Measurements from ENCODE around the gene NYAP2.

Gene NYAP2

GRCh38 chr2:225497166-225497565 lies 97.7 kb downstream of the NYAP2 start:
- no peak overlapping the region for H3K9ac ChIP-seq
- H3K36me3 ChIP-seq = no peaks in the 10 kb centered on the region
- H4K20me1 ChIP-seq = no peaks in the 10 kb centered on the region
- H3K4me1 ChIP-seq = no peaks in the 10 kb centered on the region
- H3K4me3 ChIP-seq = no peak overlapping the region
- no peak overlapping the region for H3K4me2 ChIP-seq
- H3K9me3 ChIP-seq = no peaks in the 10 kb centered on the region
- no peak for TF ChIP-seq Cebpa-rat (IDR thresholded peaks at IDR 0.05)
- H3K27me3 ChIP-seq = no peaks in the 10 kb centered on the region
- H3K27ac ChIP-seq = no peak overlapping the region

DNA sequence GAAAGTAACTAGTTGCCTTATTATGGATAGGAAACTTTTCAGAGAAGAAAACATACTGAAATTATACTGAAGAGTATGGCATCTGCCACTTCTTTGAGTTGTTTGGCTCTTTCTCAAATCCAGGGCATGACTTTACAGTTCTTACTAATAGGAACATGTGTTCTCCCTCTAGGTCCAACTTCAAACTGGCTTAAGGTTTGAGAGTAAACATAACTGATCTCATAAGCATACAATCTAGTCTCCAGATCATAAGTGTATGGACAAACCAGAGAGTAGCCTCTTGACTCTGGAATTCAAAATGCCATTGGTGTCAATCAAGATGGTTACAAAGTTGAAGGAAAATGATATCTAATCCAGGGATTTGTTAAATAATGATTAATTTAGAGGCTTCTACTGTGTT lies 101.5 kb downstream of the NYAP2 start:
- Histone ChIP-seq H3K36me3 (no peaks in the 10 kb centered on the region), H3K9me3 (no peaks in the 10 kb centered on the region), H3K4me1 (no peaks in the 10 kb centered on the region), H3K27ac (no peak overlapping the region), H3K4me2 (no peak overlapping the region), H3K4me3 (no peak overlapping the region), H3K27me3 (no peaks in the 10 kb centered on the region), H4K20me1 (no peaks in the 10 kb centered on the region), H3K9ac (no peak overlapping the region)
- no peak for TF ChIP-seq Cebpa-rat (IDR thresholded peaks at IDR 0.05)

DNA sequence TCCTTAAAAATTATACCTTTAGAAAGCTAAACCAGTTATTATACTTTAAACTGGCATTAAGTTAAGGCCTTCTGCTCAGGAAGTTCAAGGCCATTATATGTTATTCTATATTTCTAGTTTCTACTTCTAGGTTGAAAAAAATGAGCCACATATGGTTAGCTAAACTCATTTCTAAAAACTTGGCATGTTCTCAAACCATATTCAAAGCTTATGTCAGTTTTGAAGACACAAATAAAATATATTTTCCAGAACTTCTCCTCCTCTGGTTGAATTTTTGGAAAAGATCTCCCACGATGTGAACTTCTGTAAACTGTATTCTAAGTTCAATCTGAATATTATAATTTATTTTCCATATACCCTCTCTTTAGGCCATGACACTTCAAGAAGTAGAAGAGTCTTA lies 103.5 kb downstream of the NYAP2 start:
- Histone ChIP-seq H3K9me3 (no peaks in the 10 kb centered on the region), H3K9ac (no peak overlapping the region), H3K27me3 (no peaks in the 10 kb centered on the region), H3K4me1 (no peaks in the 10 kb centered on the region), H3K4me3 (no peak overlapping the region), H4K20me1 (no peaks in the 10 kb centered on the region), H3K36me3 (no peaks in the 10 kb centered on the region), H3K4me2 (no peak overlapping the region), H3K27ac (no peak overlapping the region)
- no peak for TF ChIP-seq Cebpa-rat (IDR thresholded peaks at IDR 0.05)

GRCh38 chr2:225510796-225511195 lies 111.3 kb downstream of the NYAP2 start:
- Histone ChIP-seq H4K20me1 (no peaks in the 10 kb centered on the region), H3K27ac (no peak overlapping the region), H3K9ac (no peak overlapping the region), H3K36me3 (no peaks in the 10 kb centered on the region), H3K4me1 (no peaks in the 10 kb centered on the region), H3K4me3 (no peak overlapping the region), H3K4me2 (no peak overlapping the region), H3K9me3 (no peaks in the 10 kb centered on the region), H3K27me3 (no peaks in the 10 kb centered on the region)
- no peak for TF ChIP-seq Cebpa-rat (IDR thresholded peaks at IDR 0.05)

DNA sequence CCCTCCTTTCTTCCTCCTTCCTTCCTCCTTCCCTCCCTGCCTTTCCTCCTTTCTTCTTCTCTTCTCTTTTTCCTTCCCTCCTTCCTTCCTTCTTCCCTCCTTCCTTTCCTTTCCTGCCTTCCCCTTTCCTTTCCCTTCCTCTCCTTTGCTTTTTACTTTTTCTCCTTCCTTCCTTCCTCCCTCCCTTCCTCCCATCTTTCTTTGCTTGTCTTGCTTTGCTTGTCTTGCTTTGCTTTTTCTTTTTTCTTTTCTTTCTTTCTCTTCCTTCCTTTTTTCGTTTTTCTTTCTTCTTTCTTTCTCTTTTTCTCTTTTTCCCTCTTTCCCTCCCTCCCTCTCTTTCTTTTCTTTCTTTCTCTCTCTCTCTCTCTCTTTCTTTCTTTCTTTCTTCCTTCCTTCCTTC lies 113.0 kb downstream of the NYAP2 start:
- Histone ChIP-seq H3K4me1 (no peaks in the 10 kb centered on the region), H3K4me2 (no peak overlapping the region), H3K27me3 (no peaks in the 10 kb centered on the region), H3K9me3 (no peaks in the 10 kb centered on the region), H3K27ac (no peak overlapping the region), H3K4me3 (no peak overlapping the region), H4K20me1 (no peaks in the 10 kb centered on the region), H3K9ac (no peak overlapping the region), H3K36me3 (no peaks in the 10 kb centered on the region)
- no peak for TF ChIP-seq Cebpa-rat (IDR thresholded peaks at IDR 0.05)

DNA sequence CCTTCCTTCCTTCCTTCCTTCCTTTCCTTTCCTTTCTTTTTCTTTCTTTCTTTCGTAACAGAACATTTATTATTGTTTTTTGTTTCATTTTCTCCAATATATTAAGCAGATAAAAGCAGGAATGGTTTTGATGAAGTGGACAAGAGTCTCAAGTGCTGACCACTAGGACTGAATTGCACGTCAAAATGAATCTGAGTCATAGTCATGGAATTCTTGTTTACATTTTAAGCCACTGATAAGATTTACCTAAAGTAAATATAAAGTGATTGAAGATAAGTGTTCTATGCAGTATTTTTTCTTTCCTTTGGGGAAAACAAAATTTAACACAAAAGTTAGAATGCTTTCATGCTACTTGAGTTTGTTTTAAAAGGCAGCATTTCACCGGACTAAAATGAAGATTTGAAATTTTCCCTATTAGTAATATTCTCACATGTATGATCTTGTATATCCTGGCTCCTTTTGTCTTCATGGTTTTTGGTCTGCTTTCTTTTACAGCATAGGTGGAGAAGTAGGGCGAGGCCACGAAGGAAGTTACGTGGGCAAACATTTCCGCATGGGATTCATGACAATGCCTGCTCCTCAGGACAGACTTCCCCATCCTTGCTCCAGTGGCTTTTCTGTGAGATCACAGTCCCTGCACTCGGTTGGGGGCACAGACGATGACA lies 113.5 kb downstream of the NYAP2 start:
- Histone ChIP-seq H3K27me3 (no peaks in the 10 kb centered on the region), H3K4me3 (no peak overlapping the region), H3K9ac (no peak overlapping the region), H3K4me2 (no peak overlapping the region), H3K36me3 (no peaks in the 10 kb centered on the region), H3K27ac (no peak overlapping the region), H3K4me1 (no peaks in the 10 kb centered on the region), H4K20me1 (no peaks in the 10 kb centered on the region), H3K9me3 (no peaks in the 10 kb centered on the region)
- no peak for TF ChIP-seq Cebpa-rat (IDR thresholded peaks at IDR 0.05)

DNA sequence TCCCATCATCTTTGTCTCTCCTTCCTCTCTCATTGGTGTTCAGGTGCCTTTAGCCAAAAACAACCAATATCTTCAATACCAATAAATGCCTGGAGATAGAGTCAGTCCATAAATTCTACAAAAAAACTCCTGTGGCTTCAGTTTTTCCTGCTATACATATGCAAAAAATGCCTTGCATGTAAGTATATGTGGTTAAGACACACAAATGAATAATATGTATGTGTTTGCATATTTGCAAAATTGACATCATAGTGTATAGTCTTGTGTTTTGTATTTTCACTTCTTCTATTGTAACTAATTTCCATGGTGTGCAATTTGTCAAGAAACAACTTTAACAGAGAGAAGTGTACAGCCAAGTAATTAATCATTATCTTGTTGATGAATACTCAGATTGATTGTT lies 115.5 kb downstream of the NYAP2 start:
- no peak for TF ChIP-seq Cebpa-rat (IDR thresholded peaks at IDR 0.05)
- no peak overlapping the region for H3K4me3 ChIP-seq
- no peaks in the 10 kb centered on the region for H3K4me1 ChIP-seq
- no peak overlapping the region for H3K4me2 ChIP-seq
- no peaks in the 10 kb centered on the region for H3K36me3 ChIP-seq
- no peaks in the 10 kb centered on the region for H4K20me1 ChIP-seq
- no peaks in the 10 kb centered on the region for H3K9me3 ChIP-seq
- no peak overlapping the region for H3K9ac ChIP-seq
- no peaks in the 10 kb centered on the region for H3K27me3 ChIP-seq
- H3K27ac ChIP-seq = no peak overlapping the region

- Histone ChIP-seq H3K27ac (no peak overlapping the region), H3K4me1 (no peaks in the 10 kb centered on the region), H3K9me3 (no peaks in the 10 kb centered on the region), H3K4me2 (no peak overlapping the region), H3K27me3 (no peaks in the 10 kb centered on the region), H3K9ac (no peak overlapping the region), H3K4me3 (no peak overlapping the region), H3K36me3 (no peaks in the 10 kb centered on the region), H4K20me1 (no peaks in the 10 kb centered on the region)
- no peak for TF ChIP-seq Cebpa-rat (IDR thresholded peaks at IDR 0.05)
These were observed 127.4 kb downstream of the NYAP2 start for GRCh38 chr2:225526760-225527390.

GRCh38 chr2:225531559-225531958 lies 132.0 kb downstream of the NYAP2 start:
- no peak overlapping the region for H3K4me3 ChIP-seq
- no peaks in the 10 kb centered on the region for H4K20me1 ChIP-seq
- no peak overlapping the region for H3K4me2 ChIP-seq
- H3K36me3 ChIP-seq = no peaks in the 10 kb centered on the region
- H3K9me3 ChIP-seq = no peaks in the 10 kb centered on the region
- no peak overlapping the region for H3K27ac ChIP-seq
- no peaks in the 10 kb centered on the region for H3K4me1 ChIP-seq
- no peak overlapping the region for H3K9ac ChIP-seq
- no peak for TF ChIP-seq Cebpa-rat (IDR thresholded peaks at IDR 0.05)
- no peaks in the 10 kb centered on the region for H3K27me3 ChIP-seq

DNA sequence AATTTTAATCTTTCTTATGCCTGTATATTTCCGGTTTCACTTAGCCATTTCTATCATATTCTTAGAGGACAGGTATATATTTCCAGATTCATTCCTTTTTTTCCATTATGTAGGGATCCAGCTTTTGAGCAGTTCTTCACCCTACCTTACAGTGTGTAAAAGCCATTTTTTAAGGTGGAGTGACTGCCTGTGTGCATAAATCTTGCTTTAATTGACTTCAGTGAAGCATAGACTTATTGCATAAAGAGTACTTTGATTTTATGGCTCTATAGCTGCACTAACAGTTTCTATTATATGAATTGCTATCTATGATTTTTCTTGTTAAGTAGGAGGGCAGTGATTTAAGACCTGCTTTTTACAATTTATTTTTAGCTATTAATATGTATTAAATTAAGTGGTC lies 132.6 kb downstream of the NYAP2 start:
- no peaks in the 10 kb centered on the region for H3K4me1 ChIP-seq
- H4K20me1 ChIP-seq = no peaks in the 10 kb centered on the region
- TF ChIP-seq Cebpa-rat (IDR thresholded peaks at IDR 0.05) = no peak
- no peak overlapping the region for H3K4me3 ChIP-seq
- H3K4me2 ChIP-seq = no peak overlapping the region
- H3K9me3 ChIP-seq = no peaks in the 10 kb centered on the region
- no peaks in the 10 kb centered on the region for H3K27me3 ChIP-seq
- H3K36me3 ChIP-seq = no peaks in the 10 kb centered on the region
- no peak overlapping the region for H3K9ac ChIP-seq
- no peak overlapping the region for H3K27ac ChIP-seq
